ENCODE measurements around the gene MFAP3L.
A peak's percentile ranks its signal among the peaks of the same experiment; 100 is the strongest.
"Not testable (repeated sequence)": the region's sequence is repeated elsewhere in the genome, so short reads cannot be mapped to it uniquely, and the experiment has no call there.

Gene MFAP3L
- 0 to 1.1 (median 0.42) reads per million in 18 experiments for total RNA-seq

DNA sequence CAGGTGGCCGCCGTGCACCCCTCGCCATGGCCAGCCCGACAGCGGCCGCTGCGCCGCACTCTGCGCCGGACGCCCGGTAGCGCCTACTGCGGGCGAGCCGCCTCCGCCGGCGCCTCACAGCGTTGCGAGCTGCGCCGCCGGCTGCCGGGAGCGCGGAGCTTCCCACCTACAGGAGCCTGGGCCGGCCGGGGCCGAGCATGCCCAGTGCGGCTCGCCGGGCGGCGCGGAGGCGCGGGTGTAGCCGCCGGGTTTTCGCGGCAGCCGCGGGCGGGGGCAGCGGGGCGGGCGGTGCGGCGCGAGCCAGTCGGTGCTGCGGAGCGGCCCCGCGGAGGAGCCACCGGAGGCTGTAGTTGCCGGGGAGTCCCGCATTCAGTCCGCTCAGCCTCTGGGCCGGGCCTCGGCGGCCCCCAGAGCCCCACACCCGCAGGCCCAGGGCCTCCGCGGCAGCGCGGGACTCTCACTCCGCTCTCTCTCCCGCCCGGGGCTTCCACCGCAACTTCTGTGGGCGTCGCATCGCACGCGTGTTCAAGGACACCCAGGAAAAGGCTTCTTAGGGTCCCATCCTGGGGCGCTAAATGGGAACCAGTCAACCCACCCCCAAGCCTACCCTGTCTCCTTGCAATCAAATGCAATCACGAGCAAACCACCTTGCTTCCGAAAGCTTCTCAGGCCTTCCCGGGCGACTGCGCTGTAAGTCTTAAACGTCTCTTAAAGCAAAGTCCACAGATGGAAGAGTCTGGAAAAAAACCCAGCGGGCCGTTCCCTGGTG lies at the start of gene MFAP3L:
Gene MFAP3L, minus strand, starts transcription at position 143 of the 769 bp plus-strand sequence. CDS start 20,518 bp downstream, outside the sequence.
- peak; percentile 84 to 93 for DNase-seq

DNA sequence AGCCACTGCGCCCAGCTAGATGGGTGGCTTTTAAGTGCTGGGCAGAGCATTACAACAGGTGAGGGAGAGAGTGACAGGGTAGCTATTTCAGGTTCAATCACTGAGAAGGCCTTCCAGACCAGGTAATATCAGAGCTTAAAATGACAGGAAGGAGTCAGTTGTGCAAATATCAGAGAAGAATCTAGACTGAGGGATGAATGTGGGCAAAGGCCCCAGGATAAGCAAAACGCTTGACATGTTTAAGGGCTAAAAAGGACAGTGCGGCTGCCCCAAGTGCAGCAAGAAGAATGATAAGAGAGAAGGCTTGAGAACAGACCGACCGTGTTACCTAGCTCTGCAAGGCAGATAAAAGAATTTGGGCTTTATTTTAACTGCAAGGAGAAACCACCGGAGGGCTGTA lies 45.0 kb upstream of the MFAP3L start:
- DNase-seq = no peak

DNA sequence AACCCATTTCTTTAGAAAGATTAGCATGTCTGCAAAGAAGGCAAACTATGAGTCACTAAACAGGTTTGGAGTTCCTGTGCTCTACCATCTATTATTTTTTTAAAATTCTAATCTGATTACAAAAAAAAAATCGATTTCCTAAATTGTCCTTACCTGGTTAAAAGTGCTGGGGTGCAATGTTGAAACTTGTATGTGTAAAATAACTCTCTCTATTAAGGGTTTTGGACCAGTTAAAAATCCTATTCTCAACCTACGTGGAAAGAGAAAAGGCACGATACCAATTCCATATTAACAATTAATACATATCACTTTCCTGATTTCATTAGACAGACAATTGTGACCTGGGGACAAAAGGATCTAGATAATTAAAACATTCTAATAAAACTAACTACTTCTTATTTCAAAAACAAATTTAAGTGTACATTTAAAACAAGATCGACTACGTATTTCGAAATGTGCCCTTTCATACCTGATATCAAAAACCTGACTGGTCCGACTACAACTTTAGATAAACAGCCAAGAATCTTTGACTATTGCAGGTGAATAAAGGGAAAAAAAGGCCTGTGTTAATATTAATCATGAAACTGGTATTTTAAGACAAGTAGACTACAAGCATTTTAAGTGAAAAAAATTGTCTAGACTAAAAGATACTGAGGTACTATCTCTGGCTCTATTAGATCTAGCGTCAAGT lies 42.4 kb upstream of the MFAP3L start:
- no peak for DNase-seq

DNA sequence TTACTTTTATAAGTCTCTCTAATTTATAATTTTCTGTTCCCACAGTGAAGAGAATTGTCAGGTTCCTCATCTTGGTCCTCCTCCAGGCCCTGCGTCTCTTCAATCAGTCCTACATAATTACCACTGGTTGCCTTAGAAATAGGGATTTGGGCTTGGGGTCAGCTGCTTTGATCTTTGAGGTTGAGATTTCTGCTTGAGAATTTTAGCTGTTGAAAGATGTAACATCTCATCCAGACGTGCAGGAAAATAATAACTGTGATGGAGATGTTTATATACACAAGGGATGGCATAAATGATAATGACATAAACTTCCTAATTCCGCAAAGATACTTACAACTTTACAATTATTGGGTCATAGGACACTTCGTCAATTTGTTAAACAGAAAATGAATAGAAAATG lies 33.2 kb upstream of the MFAP3L start:
- no peak for DNase-seq

DNA sequence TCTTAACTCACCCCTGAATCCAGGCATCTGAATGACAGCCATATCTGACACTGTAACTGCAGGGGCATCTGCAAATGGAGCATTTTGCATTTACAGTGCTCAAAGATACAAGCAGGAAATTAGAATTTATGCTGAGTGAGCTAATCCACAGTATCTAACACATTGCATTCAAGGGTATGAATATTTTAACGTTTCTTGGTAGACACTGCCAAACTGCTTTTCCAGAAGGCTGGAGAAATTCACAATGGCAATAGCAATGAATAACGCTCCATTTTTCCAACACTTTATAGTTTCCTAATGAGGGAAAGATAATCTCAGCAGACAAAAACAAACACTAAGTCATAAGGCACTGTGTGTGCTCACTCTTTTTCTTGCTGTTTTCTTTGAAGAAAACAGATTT lies 32.6 kb upstream of the MFAP3L start:
- DNase-seq = no peak

DNA sequence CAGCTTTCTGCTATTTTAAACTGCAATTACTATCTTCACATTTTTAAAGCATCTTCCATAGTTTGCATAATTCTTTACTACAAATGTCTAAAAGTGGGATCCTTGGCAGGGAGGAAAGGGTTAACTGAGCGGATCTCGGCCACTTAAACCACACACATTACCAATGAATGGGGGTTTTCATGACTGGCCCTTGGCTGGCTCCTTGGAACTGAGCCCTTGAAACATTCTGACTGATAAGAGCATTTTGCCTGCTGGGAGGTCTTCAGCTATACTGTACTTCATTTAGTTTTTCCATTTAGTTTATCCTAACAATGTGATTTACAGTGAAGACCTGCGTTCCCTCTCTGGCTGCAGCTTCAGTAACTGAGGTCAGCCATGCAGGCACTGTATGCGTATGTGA lies 31.7 kb upstream of the MFAP3L start:
- no peak for DNase-seq

DNA sequence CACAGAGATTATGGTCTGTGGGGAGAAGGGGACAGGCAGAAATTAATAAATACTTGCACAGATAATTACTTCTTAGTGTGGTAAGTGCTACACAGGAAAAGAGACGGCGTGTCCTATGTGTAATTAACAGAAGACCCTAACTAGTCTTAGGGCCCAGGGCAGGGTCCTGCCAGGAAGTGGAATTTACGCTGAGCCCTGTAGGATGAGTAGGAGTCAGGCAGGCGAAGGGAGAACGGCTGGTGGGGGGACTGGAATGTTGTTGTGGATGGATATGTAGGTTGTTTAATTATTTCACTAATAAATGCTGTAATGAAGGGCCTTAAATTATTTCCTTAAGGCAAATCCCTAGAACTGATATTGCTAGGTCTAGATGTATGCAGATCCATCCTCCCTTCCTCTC lies 26.7 kb upstream of the MFAP3L start:
- no peak for DNase-seq

DNA sequence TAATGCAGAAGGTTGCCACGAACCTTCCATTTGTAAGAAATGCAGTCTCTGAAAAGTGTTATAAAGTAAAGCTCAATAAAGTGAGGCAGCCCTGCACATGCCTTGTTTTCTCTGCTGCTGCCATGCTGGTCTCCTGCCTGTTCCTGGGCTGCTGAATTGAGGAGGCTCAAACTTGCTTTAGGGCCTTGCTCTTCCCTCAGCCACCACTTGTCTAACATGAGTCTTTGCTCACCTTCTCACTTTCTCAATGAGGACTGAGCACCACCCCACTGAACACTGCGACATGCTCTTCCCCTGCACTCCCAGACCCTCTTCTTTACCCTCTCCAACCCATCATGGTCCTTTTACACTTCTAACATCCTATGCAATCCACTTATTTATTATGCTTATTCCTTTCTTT lies 25.2 kb upstream of the MFAP3L start:
- no peak for DNase-seq

DNA sequence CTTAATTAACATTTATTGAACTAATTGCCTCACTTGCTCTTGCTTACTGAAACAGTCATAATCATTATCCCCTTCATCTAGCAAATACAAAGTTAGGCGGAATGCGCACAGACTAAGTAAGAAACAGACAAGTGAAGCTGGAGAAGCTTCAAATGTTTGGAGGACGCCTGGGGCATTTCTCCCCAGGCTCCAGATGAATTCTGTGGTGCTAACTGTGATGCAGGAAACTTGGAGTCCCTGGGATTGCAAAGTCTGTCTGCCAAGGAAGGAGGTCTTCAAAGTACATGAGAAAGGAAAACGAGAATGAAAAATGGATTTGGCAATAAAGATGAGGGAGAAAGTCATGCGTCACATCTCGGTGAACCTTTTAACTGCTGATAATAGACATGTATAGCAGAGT lies 23.6 kb upstream of the MFAP3L start:
- no peak for DNase-seq

DNA sequence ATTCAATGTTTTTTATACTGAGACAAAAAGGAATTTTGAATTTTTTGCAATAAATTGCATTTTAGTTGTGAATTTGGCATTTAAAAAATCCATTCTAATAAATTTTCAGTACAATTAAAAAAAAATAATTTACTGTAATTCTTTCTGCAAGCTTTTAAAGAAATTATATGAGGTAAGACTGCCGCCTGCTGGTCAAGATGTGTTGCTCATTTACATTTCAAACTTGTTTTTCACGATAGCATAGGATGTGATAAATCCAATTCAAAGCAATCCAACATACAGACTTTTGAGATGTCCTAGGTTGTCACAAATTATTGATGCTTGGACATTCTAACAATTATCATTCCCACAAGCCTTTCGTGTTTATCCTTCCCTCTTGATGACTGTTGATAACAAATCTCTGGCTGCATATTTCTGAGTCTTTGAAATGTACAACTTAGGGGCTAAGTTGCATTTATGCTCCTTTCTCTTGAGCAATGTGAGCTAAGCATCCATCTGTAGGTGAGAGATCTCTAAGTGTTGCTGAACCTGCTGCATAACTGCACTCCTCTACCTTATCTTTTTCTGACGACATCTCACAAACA lies 21.7 kb upstream of the MFAP3L start:
- peak; percentile 62 to 73 for DNase-seq

DNA sequence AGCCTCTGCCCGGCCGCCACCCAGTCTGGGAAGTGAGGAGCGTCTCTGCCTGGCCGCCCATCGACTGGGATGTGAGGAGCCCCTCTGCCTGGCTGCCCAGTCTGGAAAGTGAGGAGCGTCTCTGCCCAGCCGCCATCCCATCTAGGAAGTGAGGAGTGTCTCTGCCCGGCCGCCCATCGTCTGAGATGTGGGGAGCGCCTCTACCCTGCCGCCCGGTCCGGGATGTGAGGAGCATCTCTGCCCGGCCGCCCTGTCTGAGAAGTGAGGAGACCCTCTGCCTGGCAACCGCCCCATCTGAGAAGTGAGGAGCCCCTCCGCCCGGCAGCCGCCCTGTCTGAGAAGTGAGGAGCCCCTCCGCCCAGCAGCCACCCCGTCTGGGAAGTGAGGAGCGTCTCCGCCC lies 20.0 kb upstream of the MFAP3L start:
- not testable (repeated sequence) for DNase-seq

DNA sequence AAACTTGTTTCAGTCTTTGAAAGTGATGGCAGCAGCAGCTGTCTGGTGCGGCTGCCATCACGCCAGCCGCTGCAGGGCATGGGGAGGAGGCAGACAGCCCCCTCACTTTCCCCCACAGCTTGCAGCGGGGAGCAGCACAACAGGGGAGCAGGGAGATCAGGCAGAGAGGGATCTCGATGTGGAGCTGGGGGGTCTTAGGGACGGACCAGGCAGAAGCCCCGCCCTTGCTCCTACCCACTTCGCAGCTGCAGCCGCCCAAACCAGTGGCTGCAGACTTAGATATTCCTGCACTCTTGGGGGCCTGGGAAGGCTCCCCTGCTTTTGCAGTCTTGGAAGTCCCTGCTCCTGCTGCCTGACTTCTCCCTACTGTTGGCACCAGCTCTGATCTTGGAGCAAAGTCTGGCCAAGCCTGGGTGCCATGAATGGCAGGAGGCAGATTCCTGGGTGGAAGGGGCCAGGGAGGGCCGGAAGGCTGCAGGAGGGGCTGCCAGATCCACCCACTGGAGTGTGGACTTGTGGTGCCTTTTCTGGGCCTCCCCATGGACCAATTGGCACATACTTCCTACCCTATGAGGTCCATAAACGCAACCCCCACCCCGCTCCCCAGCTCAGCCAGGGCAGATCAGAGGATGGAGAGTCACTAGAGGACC lies 14.0 kb upstream of the MFAP3L start:
- no peak for DNase-seq

DNA sequence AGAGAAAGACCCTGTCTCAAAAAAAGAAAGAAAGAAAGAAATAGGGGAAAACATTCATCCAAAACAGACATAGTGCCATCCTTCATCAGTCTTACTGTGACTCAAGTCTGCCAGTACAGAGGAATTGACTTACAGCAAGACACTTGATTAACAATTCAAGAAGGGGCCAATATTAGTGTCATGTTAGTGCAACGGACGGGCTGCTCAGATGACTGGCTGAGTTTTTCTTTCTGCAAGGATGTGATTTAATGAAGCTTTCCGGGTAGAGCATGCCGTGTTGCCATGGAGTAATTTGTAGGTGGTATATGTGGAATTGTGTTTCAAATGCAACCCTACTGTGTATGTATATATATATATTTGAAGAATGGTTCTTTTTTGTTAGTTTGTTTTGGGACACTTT lies 12.6 kb upstream of the MFAP3L start:
- DNase-seq = no peak

DNA sequence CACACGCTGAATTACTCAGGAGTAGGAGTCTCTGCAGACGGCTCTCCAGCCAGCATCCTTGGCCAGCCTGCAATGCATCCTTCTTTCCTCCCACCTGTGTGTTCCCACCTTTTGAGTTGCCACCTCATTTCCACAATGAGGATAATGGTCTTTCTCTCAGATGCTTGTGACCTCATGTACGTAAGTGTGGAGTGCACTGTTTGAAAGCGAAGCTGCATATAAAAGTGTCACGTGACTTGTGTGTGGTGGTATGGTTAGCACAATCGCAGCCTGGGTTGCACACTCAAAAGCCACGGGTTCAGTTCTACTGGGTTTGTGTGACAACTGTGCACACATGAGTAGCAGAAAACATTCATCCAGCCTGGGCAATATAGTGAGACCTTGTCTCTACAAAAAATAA lies 12.0 kb upstream of the MFAP3L start:
- DNase-seq = no peak

DNA sequence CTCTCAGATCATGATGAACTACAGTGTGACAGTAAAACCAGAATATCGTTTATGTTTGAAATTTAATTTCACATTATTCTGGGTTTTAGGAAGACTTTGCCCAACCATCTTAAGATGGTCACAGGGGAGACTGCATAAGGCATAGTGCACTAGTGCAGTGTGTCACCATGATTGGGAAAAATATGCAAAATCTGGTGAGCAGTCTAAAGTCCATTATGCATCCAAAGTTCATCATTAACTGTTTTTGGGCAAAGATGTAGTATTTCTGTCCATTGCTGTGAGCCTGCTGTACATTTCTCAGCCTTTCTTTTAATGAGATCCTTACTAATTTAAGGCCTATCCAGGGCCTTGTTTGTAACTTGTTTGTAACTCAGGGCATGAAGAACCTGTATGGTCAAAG lies 11.3 kb upstream of the MFAP3L start:
- no peak for DNase-seq

DNA sequence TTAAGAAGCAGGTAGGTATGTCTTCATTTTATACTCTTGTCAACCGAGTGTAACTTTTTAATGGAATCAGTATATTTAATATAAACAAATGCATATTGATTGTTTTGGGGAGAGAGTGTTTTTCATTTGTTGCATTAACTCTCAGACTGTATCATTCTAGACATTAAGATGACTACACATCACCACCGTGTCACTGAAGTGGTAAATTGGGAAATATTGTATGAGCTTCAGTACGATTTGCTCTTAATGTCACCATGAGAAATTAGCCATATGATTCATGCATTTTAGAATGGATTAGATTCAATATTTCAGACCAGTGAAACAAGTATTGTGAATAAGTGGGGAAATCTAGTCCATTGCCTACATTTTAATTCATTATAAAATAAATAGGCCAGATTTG lies 9.7 kb upstream of the MFAP3L start:
- no peak for DNase-seq

DNA sequence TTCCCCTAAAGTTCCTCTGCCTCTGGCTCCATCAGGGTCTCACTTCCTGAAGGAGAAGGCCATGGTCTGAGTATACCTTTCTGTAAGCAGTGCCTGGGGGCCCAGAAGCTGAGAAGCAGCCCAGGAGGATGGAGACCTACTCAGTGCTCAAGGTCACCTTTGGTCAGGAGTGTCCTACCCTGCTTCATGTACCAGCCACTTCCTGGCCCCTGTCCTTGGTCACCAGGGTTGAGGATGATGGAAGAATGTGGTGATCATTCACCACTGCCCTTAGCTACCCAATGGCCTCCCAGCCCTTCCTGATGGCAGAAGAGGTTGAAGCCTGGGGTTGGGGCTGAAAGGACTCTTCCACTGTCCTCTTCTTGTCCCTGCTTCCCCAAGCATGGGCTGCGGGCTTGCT lies 9.0 kb upstream of the MFAP3L start:
- no peak for DNase-seq

DNA sequence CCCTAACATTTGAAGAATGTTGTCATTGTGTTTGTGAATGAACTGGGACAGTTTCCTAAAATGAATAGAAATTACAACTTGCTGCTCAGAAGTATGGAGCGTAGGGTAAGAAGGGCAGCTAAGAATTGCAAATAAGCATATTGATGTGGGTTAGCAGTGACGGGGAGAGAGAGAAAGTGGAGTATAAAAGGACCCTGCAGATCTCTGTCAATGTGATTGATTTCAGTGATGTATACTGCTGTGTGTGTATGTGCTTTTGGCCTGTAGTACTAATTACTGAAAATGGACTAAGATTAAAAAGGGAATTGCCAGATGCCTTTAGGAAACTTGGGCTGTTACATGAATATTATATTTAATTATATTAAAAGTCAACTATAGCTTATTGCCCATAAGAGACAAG lies 7.8 kb upstream of the MFAP3L start:
- DNase-seq = no peak

DNA sequence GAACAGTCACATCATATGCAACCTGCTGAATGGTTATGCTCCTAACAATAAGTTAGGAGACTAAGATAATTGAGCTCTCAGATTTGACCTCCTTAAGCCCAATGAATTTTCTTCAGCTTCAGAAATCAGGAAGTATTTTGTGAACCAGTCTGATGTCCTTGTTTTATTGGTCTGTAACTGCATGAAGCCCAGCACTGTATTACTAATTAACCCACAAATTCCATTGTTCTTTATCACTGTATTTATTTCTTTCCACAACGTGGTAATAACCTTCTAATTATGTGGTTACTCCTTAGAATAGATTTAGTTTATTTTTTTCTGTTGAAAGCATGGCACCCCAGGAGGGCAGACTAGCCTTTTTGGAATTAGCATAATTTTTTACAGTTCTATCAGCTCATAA lies 3.9 kb upstream of the MFAP3L start:
- DNase-seq = peak in 1 of 2 donors; percentile 4

DNA sequence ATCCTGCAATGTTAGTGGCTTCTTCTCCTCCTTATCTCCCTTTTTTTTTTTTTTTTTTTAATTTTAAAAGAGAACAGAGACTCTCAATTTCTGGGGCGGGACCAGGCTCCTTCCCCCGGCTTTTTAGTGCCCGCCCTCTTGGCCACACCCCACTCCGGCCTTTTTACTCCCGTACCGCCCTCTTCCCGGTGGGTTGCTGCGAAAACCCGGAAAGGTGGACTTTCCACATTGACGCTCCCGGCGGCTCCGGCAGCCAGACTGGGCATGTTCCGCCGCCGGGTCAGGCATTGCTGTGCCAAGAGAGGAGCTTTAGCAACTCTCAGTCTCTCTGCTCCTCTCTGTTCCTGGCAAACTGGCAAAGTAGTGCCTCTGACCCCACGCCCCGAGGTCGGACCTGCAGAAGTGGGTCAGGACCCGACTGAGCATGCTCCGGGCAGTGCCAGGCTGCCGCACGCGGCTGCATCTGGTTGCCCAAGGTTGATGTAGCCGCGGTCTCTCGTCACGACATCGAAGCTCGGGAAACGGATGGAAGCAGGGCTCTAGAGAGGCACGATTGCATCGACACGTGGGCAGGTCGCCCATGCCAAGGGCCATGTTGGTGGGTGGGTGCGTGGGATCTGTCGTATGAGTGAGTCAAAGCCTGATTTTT lies 1.1 kb upstream of the MFAP3L start:
- peak; percentile 93 to 95 for DNase-seq

DNA sequence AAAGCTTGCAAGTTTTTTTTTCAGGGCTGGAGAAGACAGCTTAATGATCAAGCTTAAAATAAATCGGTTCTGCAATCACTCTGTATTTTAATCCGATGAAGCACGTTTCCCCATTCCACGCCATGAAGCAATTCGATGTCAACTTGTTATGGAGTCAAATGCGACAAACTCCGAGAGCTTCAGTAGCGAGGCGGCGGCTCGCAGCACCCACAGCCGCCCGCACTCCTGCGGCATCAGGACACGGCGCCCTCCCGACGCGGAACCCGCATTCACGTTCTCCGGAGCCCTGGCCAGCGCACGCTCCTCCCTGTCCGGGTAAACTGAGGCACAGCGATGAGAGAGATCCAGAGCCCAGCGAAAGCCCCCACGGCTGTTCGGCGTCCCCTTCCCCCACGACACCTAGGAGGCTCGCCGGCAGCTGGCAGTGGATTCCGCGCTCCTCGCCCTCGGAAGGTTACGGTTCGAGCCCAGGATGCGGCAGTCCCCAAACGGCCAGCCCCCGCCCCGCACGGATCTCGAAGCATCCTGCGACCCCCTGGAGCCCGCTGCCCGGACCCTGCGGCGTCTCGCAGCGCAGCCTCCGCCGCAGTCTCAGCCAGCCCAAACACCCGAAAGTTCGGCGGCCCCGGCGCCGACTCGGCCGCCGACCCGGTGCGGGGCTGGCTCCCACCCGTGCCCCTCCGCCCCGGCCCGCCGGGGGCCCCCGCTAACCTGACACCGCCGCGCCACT lies 507 bp downstream of the MFAP3L start:
- DNase-seq = no peak

DNA sequence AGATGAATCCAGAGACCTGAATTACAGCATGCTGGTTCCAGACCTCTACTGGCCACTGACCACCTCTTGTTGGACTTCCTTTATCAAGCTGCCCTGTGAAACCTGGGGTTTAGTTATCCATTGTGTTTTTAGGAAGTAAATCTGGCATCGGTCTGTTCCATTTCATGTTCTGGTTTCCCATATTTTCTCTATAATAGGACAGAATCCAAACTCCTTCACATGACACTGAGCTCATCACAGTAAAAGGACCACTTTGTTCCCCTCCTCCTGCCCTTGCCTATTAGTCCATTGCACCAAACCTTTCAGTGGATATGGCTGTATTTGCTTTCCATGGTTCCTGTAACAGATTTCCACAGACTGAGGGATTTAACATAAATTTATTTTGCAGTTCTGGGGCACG lies 4.0 kb downstream of the MFAP3L start:
- DNase-seq = peak in 1 of 2 donors; percentile 6
